Left lobe of liver (tissue), 2 donors: ENCODE measurements around the gene TATDN2. TPM values are rescaled to one million over a fixed set of nuclear protein-coding genes. Genes with fewer than 3 reads are reported as not detected.

Experiments used
- ATAC-seq: fragments of 200-7000 bp; cut with Tn5 transposase; one replicate; pipeline ENCODE4 v1.9.1; 2020; ENCODE audit warnings: mild to moderate bottlenecking, moderate library complexity
- DNase-seq: peaks from one replicate; pipeline ENCODE4 v3.0.0-alpha.2; 2020; ENCODE audit warnings: low spot score
- total RNA-seq: library from RNA; stranded (reverse); gene quantifications from one replicate; pipeline ENCODE4 v1.2.1, GENCODE V29; 2021
- donor health status: DM: no; HTN: no; CAD: no; lungs with moderate emphysema.
- donor health status: DM: no; HTN: yes; CAD: no.

Gene TATDN2
- total RNA-seq, 1 donor from 2014 or later: 12.9 TPM

- ATAC-seq: no peak
- no peak for DNase-seq
Observed at GRCh38 chr3:10312861-10313260, 64.6 kb downstream of the TATDN2 start.

- ATAC-seq (no peak), DNase-seq (no peak)
Observed at GRCh38 chr3:10315101-10315500, 66.8 kb downstream of the TATDN2 start.

GRCh38 chr3:10315771-10316344 is 67.6 kb downstream of the TATDN2 start:
- DNase-seq (no peak), ATAC-seq (no peak)

- DNase-seq (peak; percentile 58), ATAC-seq (peak; percentile 41)
Observed at GRCh38 chr3:10317311-10317960, 69.2 kb downstream of the TATDN2 start.

GRCh38 chr3:10317961-10318350 is 69.7 kb downstream of the TATDN2 start:
- DNase-seq: no peak
- no peak for ATAC-seq

GRCh38 chr3:10319251-10319650 is 71.0 kb downstream of the TATDN2 start:
- DNase-seq: no peak
- ATAC-seq: no peak

- DNase-seq (no peak), ATAC-seq (no peak)
Observed at GRCh38 chr3:10319804-10320203, 71.5 kb downstream of the TATDN2 start.

GRCh38 chr3:10320320-10320677 is 72.0 kb downstream of the TATDN2 start:
- ATAC-seq (peak; percentile 3), DNase-seq (no peak)

- no peak for ATAC-seq
- no peak for DNase-seq
Observed at GRCh38 chr3:10321630-10322351, 73.5 kb downstream of the TATDN2 start.

- DNase-seq (no peak), ATAC-seq (peak; percentile 47)
Observed at GRCh38 chr3:10322352-10322710, 74.1 kb downstream of the TATDN2 start.

GRCh38 chr3:10327592-10327991 is 79.3 kb downstream of the TATDN2 start:
- no peak for ATAC-seq

GRCh38 chr3:10328460-10329071 is 80.3 kb downstream of the TATDN2 start:
- no peak for DNase-seq
- ATAC-seq: no peak

More at GRCh38 chr3:10327592-10327991, 79.3 kb downstream of the TATDN2 start:
- DNase-seq: no peak

- no peak for DNase-seq
- ATAC-seq: no peak
Observed at GRCh38 chr3:10329495-10330015, 81.3 kb downstream of the TATDN2 start.

- no peak for DNase-seq
- ATAC-seq: no peak
Observed at GRCh38 chr3:10330319-10330718, 82.1 kb downstream of the TATDN2 start.

Other genes with a start within 250 kb of the TATDN2 start
- gene FANCD2, start 222.0 kb upstream of the TATDN2 start, total RNA-seq: 0.65 TPM
- not detected for gene FANCD2OS, start 140.2 kb upstream of the TATDN2 start, total RNA-seq
- gene BRK1, start 132.8 kb upstream of the TATDN2 start, total RNA-seq: 44.2 TPM
- 14.0 TPM for gene VHL, start 106.7 kb upstream of the TATDN2 start, total RNA-seq
- 4.5 TPM for gene IRAK2, start 83.5 kb upstream of the TATDN2 start, total RNA-seq
- 0.30 TPM for gene GHRL, start 44.5 kb downstream of the TATDN2 start, total RNA-seq
- gene SEC13, start 72.7 kb downstream of the TATDN2 start, total RNA-seq: 67.9 TPM